GM12875 (cell line): ENCODE data around the gene TTL.
A peak's percentile ranks its signal among the peaks of the same experiment; 100 is the strongest.

Source experiments
- H3K4me3 ChIP-seq: one replicate; pipeline ENCODE4 v1.5.1; 2011; ENCODE audit warnings: low read depth, low read length, control low read depth
- TF ChIP-seq, protein P1 (sequence below): IDR thresholded peaks from 2 replicates; pipeline ENCODE4 v1.5.1; 2011; ENCODE audit warnings: low read depth, mild to moderate bottlenecking, control low read depth, inconsistent platforms, low read length, moderate library complexity, borderline replicate concordance; ENCODE audit not compliant: insufficient read depth

Gene TTL

DNA sequence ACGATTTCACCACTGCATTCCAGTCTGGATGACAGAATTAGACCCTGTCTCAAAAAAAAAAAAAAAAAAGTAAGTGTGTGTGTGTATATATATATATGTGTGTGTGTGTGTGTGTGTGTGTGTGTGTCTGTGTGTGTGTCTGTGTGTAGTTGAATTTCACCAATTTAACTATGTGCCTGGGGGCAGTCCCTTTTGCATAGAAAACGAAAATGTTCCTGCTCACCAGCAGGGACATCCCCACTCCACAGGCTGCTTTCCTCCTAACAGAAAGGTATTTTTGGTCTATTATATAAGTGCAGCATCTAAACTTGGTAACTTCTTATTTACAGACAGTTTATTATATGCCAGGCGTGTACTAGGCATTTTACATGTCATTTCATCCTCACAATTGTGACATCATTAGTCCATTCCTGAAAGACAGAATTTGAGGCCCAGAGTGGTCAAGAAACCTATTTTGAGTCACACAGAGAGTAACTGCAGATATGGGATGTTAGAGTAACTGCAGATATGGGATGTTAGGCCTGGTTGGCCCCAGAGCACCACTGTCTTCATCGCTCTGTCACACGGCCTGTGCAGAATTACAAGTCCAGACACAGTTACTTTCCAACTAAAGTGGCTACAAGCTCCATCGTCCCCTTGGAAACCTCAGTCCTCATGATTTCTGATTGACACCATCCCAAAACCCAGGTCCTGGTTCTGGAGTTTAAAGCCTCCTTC lies 9.3 kb upstream of the TTL start:
- no peak overlapping the region for H3K4me3 ChIP-seq
- TF ChIP-seq, protein P1, sequence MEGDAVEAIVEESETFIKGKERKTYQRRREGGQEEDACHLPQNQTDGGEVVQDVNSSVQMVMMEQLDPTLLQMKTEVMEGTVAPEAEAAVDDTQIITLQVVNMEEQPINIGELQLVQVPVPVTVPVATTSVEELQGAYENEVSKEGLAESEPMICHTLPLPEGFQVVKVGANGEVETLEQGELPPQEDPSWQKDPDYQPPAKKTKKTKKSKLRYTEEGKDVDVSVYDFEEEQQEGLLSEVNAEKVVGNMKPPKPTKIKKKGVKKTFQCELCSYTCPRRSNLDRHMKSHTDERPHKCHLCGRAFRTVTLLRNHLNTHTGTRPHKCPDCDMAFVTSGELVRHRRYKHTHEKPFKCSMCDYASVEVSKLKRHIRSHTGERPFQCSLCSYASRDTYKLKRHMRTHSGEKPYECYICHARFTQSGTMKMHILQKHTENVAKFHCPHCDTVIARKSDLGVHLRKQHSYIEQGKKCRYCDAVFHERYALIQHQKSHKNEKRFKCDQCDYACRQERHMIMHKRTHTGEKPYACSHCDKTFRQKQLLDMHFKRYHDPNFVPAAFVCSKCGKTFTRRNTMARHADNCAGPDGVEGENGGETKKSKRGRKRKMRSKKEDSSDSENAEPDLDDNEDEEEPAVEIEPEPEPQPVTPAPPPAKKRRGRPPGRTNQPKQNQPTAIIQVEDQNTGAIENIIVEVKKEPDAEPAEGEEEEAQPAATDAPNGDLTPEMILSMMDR: no peak

DNA sequence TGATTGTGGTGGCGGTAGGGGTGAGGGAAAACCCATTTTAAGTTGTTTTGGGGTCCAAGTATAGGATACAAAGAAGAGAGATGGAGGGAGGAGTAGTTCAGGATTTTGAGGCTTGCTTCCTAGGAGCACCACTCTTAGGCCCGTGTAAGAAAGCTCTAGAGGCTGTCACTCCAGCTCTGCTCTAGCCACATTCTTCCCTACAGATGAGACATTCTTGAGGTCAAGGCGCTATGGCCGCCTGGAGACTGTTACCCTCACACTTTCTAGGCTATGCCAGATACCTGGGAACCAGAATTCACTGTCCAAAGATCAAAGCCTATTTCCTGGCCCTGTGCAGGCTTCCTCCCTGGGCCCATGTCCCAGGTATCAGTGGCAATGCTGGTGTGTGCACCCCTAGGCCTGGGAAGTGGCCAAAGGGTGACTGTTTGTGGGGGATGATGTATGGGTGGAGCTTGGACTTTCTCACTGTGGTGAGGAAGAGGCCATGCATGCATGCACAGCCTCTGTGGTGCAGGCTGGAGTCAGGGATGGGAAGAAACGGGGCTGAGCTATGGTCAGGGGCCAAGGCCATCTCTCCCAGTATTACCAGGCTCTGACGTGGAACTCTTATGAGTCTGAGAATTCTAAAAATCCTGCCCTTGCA lies 7.0 kb upstream of the TTL start:
- H3K4me3 ChIP-seq: no peak overlapping the region
- TF ChIP-seq, protein P1: no peak

DNA sequence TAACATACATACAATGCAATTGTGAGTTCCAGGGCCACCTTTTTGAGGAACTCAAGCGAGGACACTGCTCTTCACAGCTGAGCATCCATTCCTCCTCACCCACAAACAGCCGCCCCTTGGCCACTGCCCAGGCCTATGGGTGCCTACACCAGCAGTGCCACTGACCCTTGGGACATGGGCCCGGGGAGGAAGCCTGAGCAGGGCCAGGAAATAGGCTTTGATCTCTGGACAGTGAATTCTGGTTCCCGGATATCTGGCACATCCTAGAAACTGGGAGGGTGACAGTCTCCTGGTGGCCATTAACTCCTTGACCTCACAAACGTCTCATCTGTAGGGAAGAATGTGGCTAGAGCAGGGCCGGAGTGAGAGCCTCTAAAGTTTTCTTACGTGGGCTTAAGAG lies 5.5 kb upstream of the TTL start:
- TF ChIP-seq, protein P1: no peak
- no peak overlapping the region for H3K4me3 ChIP-seq

DNA sequence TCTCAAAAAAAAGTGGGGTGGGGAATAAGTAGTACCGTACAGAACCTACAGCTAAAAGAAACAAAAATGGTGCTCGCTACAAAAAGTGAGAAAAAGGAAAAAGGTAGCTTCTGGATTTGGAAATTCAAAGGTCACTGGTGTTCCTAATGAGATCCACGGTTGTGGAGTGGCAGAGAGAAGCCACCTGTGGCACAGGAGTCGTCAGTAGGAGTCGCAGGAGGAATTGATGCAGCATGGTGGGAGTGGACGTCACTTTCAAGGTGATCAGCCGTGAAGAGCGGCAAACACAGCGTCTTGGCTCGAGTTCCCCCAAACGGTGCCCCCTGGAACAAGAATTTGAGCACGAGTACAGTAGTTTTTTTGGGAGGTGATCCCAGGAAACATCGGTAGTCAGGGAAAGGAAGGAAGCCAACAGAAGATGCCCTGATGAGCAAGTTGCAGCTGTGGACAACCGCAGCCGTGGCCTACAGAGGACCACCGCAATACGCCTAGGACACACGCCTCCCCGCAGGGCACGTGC lies 1.4 kb upstream of the TTL start:
- peak overlapping the region; percentile 72 for H3K4me3 ChIP-seq
- TF ChIP-seq, protein P1: peak; percentile 27; the same call in 1 of the 2 replicates

DNA sequence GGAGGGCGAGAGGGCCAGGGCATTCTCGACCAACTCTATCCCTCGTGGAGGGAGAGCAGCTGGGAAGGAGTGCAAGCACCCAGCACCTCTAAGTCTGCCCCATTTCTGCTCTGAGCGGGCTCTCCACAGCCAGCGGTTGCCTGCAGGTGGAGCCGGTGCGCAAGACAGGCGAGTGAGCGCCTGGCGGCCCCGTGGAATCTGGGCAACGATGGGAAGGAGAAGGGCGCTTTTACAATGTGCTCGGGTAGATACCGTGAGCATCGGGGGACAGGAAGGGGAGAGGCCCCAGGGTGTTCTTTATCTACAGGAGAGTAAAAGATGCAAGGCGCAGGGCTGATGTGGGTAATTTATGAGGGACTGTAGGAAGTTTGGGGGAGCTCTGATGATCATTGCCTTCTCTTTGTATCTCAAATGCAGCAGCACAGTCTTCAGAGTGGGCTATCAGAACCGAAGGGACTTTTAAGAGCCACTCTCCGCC lies 867 bp upstream of the TTL start:
- TF ChIP-seq, protein P1: peak; percentile 95
- H3K4me3 ChIP-seq: peak overlapping the region; percentile 72

DNA sequence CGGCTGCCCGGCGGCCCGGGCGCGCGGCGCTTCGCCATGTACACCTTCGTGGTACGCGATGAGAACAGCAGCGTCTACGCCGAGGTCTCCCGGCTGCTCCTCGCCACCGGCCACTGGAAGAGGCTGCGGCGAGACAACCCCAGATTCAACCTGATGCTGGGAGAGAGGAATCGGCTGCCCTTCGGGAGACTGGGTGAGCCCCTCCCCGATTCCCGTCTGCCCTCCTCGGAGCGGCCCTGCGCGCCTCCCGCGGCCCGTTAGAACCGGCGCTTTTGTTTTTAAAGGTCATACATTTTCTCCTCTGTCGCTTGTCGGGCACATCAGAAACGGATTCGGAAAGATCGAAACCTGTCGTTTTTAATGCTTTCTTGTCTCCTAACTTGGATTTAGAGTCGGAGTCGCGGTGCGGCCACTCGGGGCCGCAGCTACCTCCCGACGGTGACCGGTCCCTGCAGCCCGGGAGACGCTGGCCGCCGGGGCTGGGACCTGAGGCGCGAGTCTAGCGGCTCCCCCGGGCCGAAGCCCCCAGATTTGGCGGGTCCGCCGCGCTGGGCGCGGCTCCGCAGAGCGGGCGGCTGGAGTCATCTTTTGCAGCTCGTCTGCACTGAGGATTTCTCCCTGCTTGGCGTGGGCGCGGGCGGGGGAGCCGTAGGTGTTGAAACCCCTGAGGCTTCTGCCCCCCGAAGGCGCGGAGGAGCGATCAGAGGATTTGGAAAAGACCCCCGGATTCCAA lies 519 bp downstream of the TTL start:
- TF ChIP-seq, protein P1: no peak
- peak overlapping the region; percentile 72 for H3K4me3 ChIP-seq
